HG02610 (cell line): ENCODE data around the gene FIGNL2.
"Not testable (repeated sequence)": the region's sequence is repeated elsewhere in the genome, so short reads cannot be mapped to it uniquely, and the experiment has no call there.

Source experiments
- ATAC-seq: cut with Tn5 transposase; IDR thresholded peaks from one replicate; pipeline ENCODE4 v1.9.1; 2021; ENCODE audit warnings: mild to moderate bottlenecking, moderate library complexity; ENCODE audit not compliant: unreplicated experiment

The FIGNL2 gene

GRCh38 chr12:51819736-51820525 is 28.6 kb downstream of the FIGNL2 start:
- ATAC-seq: no peak

- ATAC-seq: no peak
Observed at GRCh38 chr12:51818566-51819300, 29.8 kb downstream of the FIGNL2 start.

- ATAC-seq: no peak
Observed at GRCh38 chr12:51818086-51818485, 30.4 kb downstream of the FIGNL2 start.

GRCh38 chr12:51817027-51817953 is 31.2 kb downstream of the FIGNL2 start:
- ATAC-seq: no peak

- ATAC-seq: no peak
Observed at GRCh38 chr12:51815571-51815970, 32.9 kb downstream of the FIGNL2 start.

GRCh38 chr12:51814311-51815088 is 34.0 kb downstream of the FIGNL2 start:
- ATAC-seq: no peak

GRCh38 chr12:51813931-51814310 is 34.6 kb downstream of the FIGNL2 start:
- ATAC-seq: no peak

- no peak for ATAC-seq
Observed at GRCh38 chr12:51812871-51813270, 35.6 kb downstream of the FIGNL2 start.

GRCh38 chr12:51811203-51812202 is 37.0 kb downstream of the FIGNL2 start:
- ATAC-seq: no peak

- ATAC-seq: no peak
Observed at GRCh38 chr12:51809193-51809592, 39.3 kb downstream of the FIGNL2 start.

- no peak for ATAC-seq
Observed at GRCh38 chr12:51806896-51807295, 41.6 kb downstream of the FIGNL2 start.

- no peak for ATAC-seq
Observed at GRCh38 chr12:51801027-51801426, 47.5 kb downstream of the FIGNL2 start.

- no peak for ATAC-seq
Observed at GRCh38 chr12:51798501-51798900, 50.0 kb downstream of the FIGNL2 start.

- not testable (repeated sequence) for ATAC-seq
Observed at GRCh38 chr12:51798051-51798450, 50.5 kb downstream of the FIGNL2 start.

GRCh38 chr12:51797301-51797700 is 51.2 kb downstream of the FIGNL2 start:
- no peak for ATAC-seq

GRCh38 chr12:51793201-51793600 is 55.3 kb downstream of the FIGNL2 start:
- no peak for ATAC-seq

- ATAC-seq: no peak
Observed at GRCh38 chr12:51792417-51792816, 56.1 kb downstream of the FIGNL2 start.

GRCh38 chr12:51788876-51789275 is 59.6 kb downstream of the FIGNL2 start:
- ATAC-seq: no peak

- ATAC-seq: no peak
Observed at GRCh38 chr12:51785906-51786305, 62.6 kb downstream of the FIGNL2 start.
